ENCODE data around the gene RGL1. TPM values are rescaled to one million over a fixed set of nuclear protein-coding genes. Genes with fewer than 3 reads are reported as not detected.

The RGL1 gene
- total and polyA plus RNA-seq, 4 donors, result 7.0 to 51.6 (median 16.4) TPM

- no peaks in the 10 kb centered on the region for H3K27me3 ChIP-seq (ENCODE audit: control insufficient read depth in 1 of 2, insufficient read depth in 2 of 2, low read length in 1 of 2)
- ATAC-seq (ENCODE audit: low FRiP score), result peak; percentile 78
- 67 to 68% methylated on average over 2 of the region's 2 CpGs for WGBS, 2 donors
- H3K4me1 ChIP-seq (ENCODE audit: control insufficient read depth in 1 of 2, insufficient read depth in 2 of 2, low read length in 2 of 2), result no peaks in the 10 kb centered on the region
- intact Hi-C loops (cut with DNase I), result no loop called here
- H3K36me3 ChIP-seq (ENCODE audit: control insufficient read depth in 1 of 2, insufficient read depth in 2 of 2, low read length in 1 of 2), result no peaks in the 10 kb centered on the region
- no peak for DNase-seq
- H3K4me3 ChIP-seq (ENCODE audit: low read length in 2 of 2), result no peak overlapping the region
- no peak overlapping the region for H3K27ac ChIP-seq (ENCODE audit: low read depth in 1 of 2, low read length in 2 of 2)
- no peaks in the 10 kb centered on the region for H3K9me3 ChIP-seq (ENCODE audit: control insufficient read depth, low read length)
Measured at GRCh38 chr1:183956559-183957188, 151.8 kb downstream of the RGL1 start.

- no peaks in the 10 kb centered on the region for H3K9me3 ChIP-seq (ENCODE audit: control insufficient read depth, low read length)
- no peak overlapping the region for H3K27ac ChIP-seq (ENCODE audit: low read depth in 1 of 2, low read length in 2 of 2)
- DNase-seq (no peak), ATAC-seq (ENCODE audit: low FRiP score) (no peak)
- H3K4me1 ChIP-seq (ENCODE audit: control insufficient read depth in 1 of 2, insufficient read depth in 2 of 2, low read length in 2 of 2), result no peaks in the 10 kb centered on the region
- H3K36me3 ChIP-seq (ENCODE audit: control insufficient read depth in 1 of 2, insufficient read depth in 2 of 2, low read length in 1 of 2), result no peaks in the 10 kb centered on the region
- H3K4me3 ChIP-seq (ENCODE audit: low read length in 2 of 2), result no peak overlapping the region
- 92 to 93% methylated on average over 4 of the region's 4 CpGs for WGBS, 2 donors
- intact Hi-C loops (cut with DNase I), result no loop called here
- H3K27me3 ChIP-seq (ENCODE audit: control insufficient read depth in 1 of 2, insufficient read depth in 2 of 2, low read length in 1 of 2), result no peaks in the 10 kb centered on the region
Measured at GRCh38 chr1:183957216-183957830, 152.4 kb downstream of the RGL1 start.

GRCh38 chr1:183958958-183959357 is 154.0 kb downstream of the RGL1 start:
- H3K4me3 ChIP-seq (ENCODE audit: low read length in 2 of 2), result no peak overlapping the region
- H3K27me3 ChIP-seq (ENCODE audit: control insufficient read depth in 1 of 2, insufficient read depth in 2 of 2, low read length in 1 of 2), result no peaks in the 10 kb centered on the region
- no peaks in the 10 kb centered on the region for H3K36me3 ChIP-seq (ENCODE audit: control insufficient read depth in 1 of 2, insufficient read depth in 2 of 2, low read length in 1 of 2)
- H3K4me1 ChIP-seq (ENCODE audit: control insufficient read depth in 1 of 2, insufficient read depth in 2 of 2, low read length in 2 of 2), result no peaks in the 10 kb centered on the region
- no peak overlapping the region for H3K27ac ChIP-seq (ENCODE audit: low read depth in 1 of 2, low read length in 2 of 2)
- WGBS, 2 donors, result 18 to 24% methylated on average over 1 of the region's 1 CpG
- DNase-seq (no peak), ATAC-seq (ENCODE audit: low FRiP score) (peak; percentile 61)
- no peaks in the 10 kb centered on the region for H3K9me3 ChIP-seq (ENCODE audit: control insufficient read depth, low read length)
- intact Hi-C loops (cut with DNase I), result no loop called here

DNA sequence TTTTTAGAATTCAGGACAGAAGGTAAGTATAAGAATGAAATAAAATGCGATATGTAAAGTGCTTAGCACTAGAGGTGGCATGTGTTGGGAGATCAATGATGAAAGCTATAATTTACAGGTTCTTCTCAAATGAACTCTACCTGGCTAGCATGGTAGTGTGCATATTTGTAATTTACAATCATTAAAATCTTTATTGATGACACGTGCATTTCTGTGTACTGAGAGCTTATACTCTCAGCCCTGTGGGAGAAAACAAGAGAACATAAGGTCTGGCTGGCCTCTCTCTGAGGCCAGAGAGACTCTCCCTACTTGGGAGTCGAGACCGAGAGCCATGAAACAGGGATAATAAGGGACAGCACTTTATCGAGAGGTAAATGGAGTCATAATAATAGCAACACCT is 156.2 kb downstream of the RGL1 start:
- H3K36me3 ChIP-seq (ENCODE audit: control insufficient read depth in 1 of 2, insufficient read depth in 2 of 2, low read length in 1 of 2), result no peaks in the 10 kb centered on the region
- no peaks in the 10 kb centered on the region for H3K9me3 ChIP-seq (ENCODE audit: control insufficient read depth, low read length)
- DNase-seq (no peak), ATAC-seq (ENCODE audit: low FRiP score) (no peak)
- H3K27me3 ChIP-seq (ENCODE audit: control insufficient read depth in 1 of 2, insufficient read depth in 2 of 2, low read length in 1 of 2), result no peaks in the 10 kb centered on the region
- intact Hi-C loops (cut with DNase I), result no loop called here
- WGBS, 2 donors, result 95 to 97% methylated on average over 5 of the region's 5 CpGs
- H3K27ac ChIP-seq (ENCODE audit: low read depth in 1 of 2, low read length in 2 of 2), result no peak overlapping the region
- no peak overlapping the region for H3K4me3 ChIP-seq (ENCODE audit: low read length in 2 of 2)
- no peaks in the 10 kb centered on the region for H3K4me1 ChIP-seq (ENCODE audit: control insufficient read depth in 1 of 2, insufficient read depth in 2 of 2, low read length in 2 of 2)

GRCh38 chr1:183962903-183963302 is 158.0 kb downstream of the RGL1 start:
- WGBS, 2 donors, result 96 to 98% methylated on average over 3 of the region's 3 CpGs
- intact Hi-C loops (cut with DNase I), result no loop called here
- Histone ChIP-seq H3K9me3 (ENCODE audit: control insufficient read depth, low read length) (no peaks in the 10 kb centered on the region), H3K36me3 (ENCODE audit: control insufficient read depth in 1 of 2, insufficient read depth in 2 of 2, low read length in 1 of 2) (no peaks in the 10 kb centered on the region), H3K27me3 (ENCODE audit: control insufficient read depth in 1 of 2, insufficient read depth in 2 of 2, low read length in 1 of 2) (no peaks in the 10 kb centered on the region), H3K4me1 (ENCODE audit: control insufficient read depth in 1 of 2, insufficient read depth in 2 of 2, low read length in 2 of 2) (no peaks in the 10 kb centered on the region), H3K27ac (ENCODE audit: low read depth in 1 of 2, low read length in 2 of 2) (no peak overlapping the region), H3K4me3 (ENCODE audit: low read length in 2 of 2) (no peak overlapping the region)
- DNase-seq (no peak), ATAC-seq (ENCODE audit: low FRiP score) (no peak)

GRCh38 chr1:183965726-183966125 is 160.8 kb downstream of the RGL1 start:
- intact Hi-C loops (cut with DNase I), result no loop called here
- no peak overlapping the region for H3K27ac ChIP-seq (ENCODE audit: low read depth in 1 of 2, low read length in 2 of 2)
- 88 to 94% methylated on average over 1 of the region's 1 CpG for WGBS, 2 donors
- DNase-seq, result no peak
- ATAC-seq (ENCODE audit: low FRiP score), result no peak
- no peaks in the 10 kb centered on the region for H3K36me3 ChIP-seq (ENCODE audit: control insufficient read depth in 1 of 2, insufficient read depth in 2 of 2, low read length in 1 of 2)
- H3K4me1 ChIP-seq (ENCODE audit: control insufficient read depth in 1 of 2, insufficient read depth in 2 of 2, low read length in 2 of 2), result no peaks in the 10 kb centered on the region
- no peak overlapping the region for H3K4me3 ChIP-seq (ENCODE audit: low read length in 2 of 2)
- no peaks in the 10 kb centered on the region for H3K27me3 ChIP-seq (ENCODE audit: control insufficient read depth in 1 of 2, insufficient read depth in 2 of 2, low read length in 1 of 2)
- H3K9me3 ChIP-seq (ENCODE audit: control insufficient read depth, low read length), result no peaks in the 10 kb centered on the region

DNA sequence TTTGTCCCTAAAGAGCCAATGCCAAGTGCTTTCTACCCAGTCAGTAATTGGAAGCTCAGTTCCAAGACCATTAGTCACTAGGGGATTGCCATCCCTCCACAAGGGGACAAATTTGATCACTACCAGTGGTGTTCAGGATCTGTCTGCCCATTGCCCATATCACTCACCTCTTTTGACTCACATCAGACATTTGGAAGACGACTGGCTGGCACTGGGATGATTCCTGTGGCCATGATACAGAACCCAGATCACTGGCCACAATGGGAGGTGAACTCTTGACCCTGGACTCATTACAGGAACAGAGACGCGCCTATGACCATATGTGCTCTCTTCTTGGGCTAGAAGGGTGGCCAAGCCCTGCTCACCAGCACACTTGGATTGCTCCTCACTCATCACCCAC is 161.6 kb downstream of the RGL1 start:
- Histone ChIP-seq H3K36me3 (ENCODE audit: control insufficient read depth in 1 of 2, insufficient read depth in 2 of 2, low read length in 1 of 2) (no peaks in the 10 kb centered on the region), H3K9me3 (ENCODE audit: control insufficient read depth, low read length) (no peaks in the 10 kb centered on the region), H3K4me3 (ENCODE audit: low read length in 2 of 2) (no peak overlapping the region), H3K27me3 (ENCODE audit: control insufficient read depth in 1 of 2, insufficient read depth in 2 of 2, low read length in 1 of 2) (no peaks in the 10 kb centered on the region), H3K27ac (ENCODE audit: low read depth in 1 of 2, low read length in 2 of 2) (no peak overlapping the region), H3K4me1 (ENCODE audit: control insufficient read depth in 1 of 2, insufficient read depth in 2 of 2, low read length in 2 of 2) (no peaks in the 10 kb centered on the region)
- ATAC-seq (ENCODE audit: low FRiP score) (no peak), DNase-seq (no peak)
- WGBS, 2 donors, result 85 to 91% methylated on average over 3 of the region's 3 CpGs
- intact Hi-C loops (cut with DNase I), result no loop called here

GRCh38 chr1:183967914-183968313 is 163.0 kb downstream of the RGL1 start:
- WGBS, 2 donors, result 87 to 88% methylated on average over 2 of the region's 2 CpGs
- Histone ChIP-seq H3K4me1 (ENCODE audit: control insufficient read depth in 1 of 2, insufficient read depth in 2 of 2, low read length in 2 of 2) (no peaks in the 10 kb centered on the region), H3K27ac (ENCODE audit: low read depth in 1 of 2, low read length in 2 of 2) (no peak overlapping the region), H3K4me3 (ENCODE audit: low read length in 2 of 2) (no peak overlapping the region), H3K9me3 (ENCODE audit: control insufficient read depth, low read length) (no peaks in the 10 kb centered on the region), H3K36me3 (ENCODE audit: control insufficient read depth in 1 of 2, insufficient read depth in 2 of 2, low read length in 1 of 2) (no peaks in the 10 kb centered on the region), H3K27me3 (ENCODE audit: control insufficient read depth in 1 of 2, insufficient read depth in 2 of 2, low read length in 1 of 2) (no peaks in the 10 kb centered on the region)
- intact Hi-C loops (cut with DNase I), result no loop called here
- no peak for DNase-seq
- no peak for ATAC-seq (ENCODE audit: low FRiP score)

- DNase-seq (no peak), ATAC-seq (ENCODE audit: low FRiP score) (no peak)
- Histone ChIP-seq H3K4me1 (ENCODE audit: control insufficient read depth in 1 of 2, insufficient read depth in 2 of 2, low read length in 2 of 2) (no peaks in the 10 kb centered on the region), H3K27ac (ENCODE audit: low read depth in 1 of 2, low read length in 2 of 2) (no peak overlapping the region), H3K27me3 (ENCODE audit: control insufficient read depth in 1 of 2, insufficient read depth in 2 of 2, low read length in 1 of 2) (no peaks in the 10 kb centered on the region), H3K9me3 (ENCODE audit: control insufficient read depth, low read length) (no peaks in the 10 kb centered on the region), H3K36me3 (ENCODE audit: control insufficient read depth in 1 of 2, insufficient read depth in 2 of 2, low read length in 1 of 2) (no peaks in the 10 kb centered on the region), H3K4me3 (ENCODE audit: low read length in 2 of 2) (no peak overlapping the region)
- 72 to 75% methylated on average over 5 of the region's 5 CpGs for WGBS, 2 donors
- intact Hi-C loops (cut with DNase I), result no loop called here
Measured at GRCh38 chr1:183968386-183968785, 163.5 kb downstream of the RGL1 start.
